SK-N-SH treated with all-trans-retinoic acid at 6 μM for 48 hours (cell line): Measurements from ENCODE around the gene SLC33A1.
"Not testable (repeated sequence)": the region's sequence is repeated elsewhere in the genome, so short reads cannot be mapped to it uniquely, and the experiment has no call there.

Experiments
- ATAC-seq: fragments of 200-7000 bp; cut with Tn5 transposase; 3 replicates; pipeline ENCODE4 v1.9.1; 2020; ENCODE audit warnings: mild to moderate bottlenecking, moderate library complexity
- ARNTL ChIP-seq: fragments of 450-650 bp; formaldehyde crosslinking; IDR thresholded peaks from 2 replicates; pipeline ENCODE4 v1.5.0; 2020; ENCODE audit warnings: low read depth, mild to moderate bottlenecking, moderate library complexity, borderline replicate concordance
- BACH2 ChIP-seq: fragments of 250-450 bp; sonication (Bioruptor Pico); IDR thresholded peaks from 2 replicates; pipeline ENCODE4 v1.9.0; 2021; ENCODE audit warnings: mild to moderate bottlenecking, borderline replicate concordance
- CSDC2 ChIP-seq: fragments of 250-450 bp; sonication (Bioruptor Pico); IDR thresholded peaks from 2 replicates; pipeline ENCODE4 v1.5.0; 2020; ENCODE audit warnings: mild to moderate bottlenecking, moderate library complexity
- ESRRG ChIP-seq: fragments of 250-450 bp; sonication (Bioruptor Pico); IDR thresholded peaks from 2 replicates; pipeline ENCODE4 v1.6.1; 2021; ENCODE audit warnings: mild to moderate bottlenecking
- GLIS3 ChIP-seq: fragments of 250-450 bp; sonication (Bioruptor Pico); IDR thresholded peaks from 2 replicates; pipeline ENCODE4 v1.5.0; 2020; ENCODE audit warnings: mild to moderate bottlenecking, moderate library complexity
- ISL1 ChIP-seq: fragments of 250-450 bp; sonication (Bioruptor Pico); IDR thresholded peaks from 2 replicates; pipeline ENCODE4 v2.1.2; 2022; ENCODE audit warnings: mild to moderate bottlenecking, moderate library complexity
- OSR1 ChIP-seq: fragments of 250-450 bp; sonication (Bioruptor Pico); IDR thresholded peaks from 2 replicates; pipeline ENCODE4 v1.8.0; 2022; ENCODE audit warnings: moderate library complexity, mild to moderate bottlenecking, inconsistent platforms
- PPARA ChIP-seq: fragments of 250-450 bp; sonication (Bioruptor Pico); IDR thresholded peaks from 2 replicates; pipeline ENCODE4 v1.5.0; 2020; ENCODE audit warnings: mild to moderate bottlenecking, borderline replicate concordance
- RARB ChIP-seq: fragments of 250-450 bp; sonication (Bioruptor Pico); IDR thresholded peaks from 2 replicates; pipeline ENCODE4 v1.8.0; 2021; ENCODE audit warnings: mild to moderate bottlenecking, moderate library complexity
- SNAI2 ChIP-seq: fragments of 250-450 bp; sonication (Bioruptor Pico); IDR thresholded peaks from 2 replicates; pipeline ENCODE4 v1.5.0; 2020; ENCODE audit warnings: mild to moderate bottlenecking, moderate library complexity
- TOX ChIP-seq: fragments of 250-450 bp; sonication (Bioruptor Pico); IDR thresholded peaks from 2 replicates; pipeline ENCODE4 v1.8.0; 2021; ENCODE audit warnings: mild to moderate bottlenecking, moderate library complexity, borderline replicate concordance
- ZC3H10 ChIP-seq: fragments of 250-450 bp; sonication (Bioruptor Pico); IDR thresholded peaks from 2 replicates; pipeline ENCODE4 v1.5.1; 2021; ENCODE audit warnings: mild to moderate bottlenecking, moderate library complexity
- ZFP30 ChIP-seq: fragments of 450-650 bp; formaldehyde crosslinking; IDR thresholded peaks from 2 replicates; pipeline ENCODE4 v1.5.0; 2022; ENCODE audit warnings: mild to moderate bottlenecking, moderate library complexity
- ZNF565 ChIP-seq: fragments of 450-650 bp; formaldehyde crosslinking; conservative IDR thresholded peaks from 2 replicates; pipeline ENCODE4 v1.5.0; 2020; ENCODE audit warnings: low read depth, mild to moderate bottlenecking, moderate library complexity
- ZNF8 ChIP-seq: fragments of 450-650 bp; formaldehyde crosslinking; IDR thresholded peaks from 2 replicates; pipeline ENCODE4 v1.5.0; 2020; ENCODE audit warnings: mild to moderate bottlenecking, moderate library complexity
- TF ChIP-seq, protein P1 (sequence below): fragments of 250-450 bp; sonication (Bioruptor Pico); IDR thresholded peaks from 2 replicates; pipeline ENCODE4 v1.5.1; 2020; ENCODE audit warnings: low read depth, mild to moderate bottlenecking, moderate library complexity
- TF ChIP-seq, protein P2 (sequence below): fragments of 250-450 bp; sonication (Bioruptor Pico); IDR thresholded peaks from 2 replicates; pipeline ENCODE4 v1.8.0; 2020; ENCODE audit warnings: mild to moderate bottlenecking, moderate library complexity, borderline replicate concordance
- TF ChIP-seq, protein P3 (sequence below): fragments of 250-450 bp; sonication (Bioruptor Pico); IDR thresholded peaks from 2 replicates; pipeline ENCODE4 v1.5.1; 2021; ENCODE audit warnings: mild to moderate bottlenecking, moderate library complexity
- TF ChIP-seq, protein P4 (sequence below): fragments of 250-450 bp; sonication (Bioruptor Pico); IDR thresholded peaks from 2 replicates; pipeline ENCODE4 v1.8.0; 2021; ENCODE audit warnings: low read depth, mild to moderate bottlenecking, moderate library complexity, borderline replicate concordance

The SLC33A1 gene

DNA sequence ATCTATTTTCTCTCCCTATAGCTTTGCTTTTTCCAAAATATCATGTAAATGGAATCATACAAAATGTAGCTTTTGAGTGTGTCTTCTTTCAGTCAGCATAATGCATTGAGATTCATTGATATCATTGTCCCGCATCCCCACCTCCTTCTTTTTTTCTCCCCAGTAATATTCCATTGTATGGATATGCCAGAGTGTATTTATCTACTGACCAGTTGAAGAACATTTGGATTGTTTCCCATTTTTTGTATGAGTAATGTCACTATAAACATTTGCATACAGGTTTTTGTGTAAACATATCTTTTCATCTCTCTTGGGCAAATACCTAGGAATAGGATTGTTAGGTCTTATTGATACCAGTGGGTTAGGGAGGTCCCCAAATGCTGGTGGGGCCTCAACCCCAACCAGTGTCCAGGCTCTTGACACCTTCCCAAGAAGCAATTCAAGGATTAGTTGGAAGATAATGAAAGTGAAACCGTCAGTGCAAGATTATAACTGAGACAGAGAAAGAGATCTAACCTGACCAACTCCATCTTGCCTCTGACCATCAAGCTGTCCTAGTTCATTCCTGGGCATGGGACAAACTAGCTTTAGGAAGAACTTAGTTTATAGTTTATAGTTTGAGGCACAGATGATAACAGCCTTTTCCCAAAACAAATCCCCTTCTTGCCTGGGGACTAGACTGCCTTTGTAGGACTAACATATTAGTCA lies 7.4 kb upstream of the SLC33A1 start:
- ATAC-seq = no peak
- peak; percentile 91 for TF ChIP-seq ZNF8 (CRISPR knock-in tag)
- TF ChIP-seq ZC3H10 (CRISPR knock-in tag) = no peak
- TF ChIP-seq, protein P1, sequence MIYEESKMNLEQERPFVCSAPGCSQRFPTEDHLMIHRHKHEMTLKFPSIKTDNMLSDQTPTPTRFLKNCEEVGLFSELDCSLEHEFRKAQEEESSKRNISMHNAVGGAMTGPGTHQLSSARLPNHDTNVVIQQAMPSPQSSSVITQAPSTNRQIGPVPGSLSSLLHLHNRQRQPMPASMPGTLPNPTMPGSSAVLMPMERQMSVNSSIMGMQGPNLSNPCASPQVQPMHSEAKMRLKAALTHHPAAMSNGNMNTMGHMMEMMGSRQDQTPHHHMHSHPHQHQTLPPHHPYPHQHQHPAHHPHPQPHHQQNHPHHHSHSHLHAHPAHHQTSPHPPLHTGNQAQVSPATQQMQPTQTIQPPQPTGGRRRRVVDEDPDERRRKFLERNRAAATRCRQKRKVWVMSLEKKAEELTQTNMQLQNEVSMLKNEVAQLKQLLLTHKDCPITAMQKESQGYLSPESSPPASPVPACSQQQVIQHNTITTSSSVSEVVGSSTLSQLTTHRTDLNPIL (CRISPR knock-in tag) = no peak

DNA sequence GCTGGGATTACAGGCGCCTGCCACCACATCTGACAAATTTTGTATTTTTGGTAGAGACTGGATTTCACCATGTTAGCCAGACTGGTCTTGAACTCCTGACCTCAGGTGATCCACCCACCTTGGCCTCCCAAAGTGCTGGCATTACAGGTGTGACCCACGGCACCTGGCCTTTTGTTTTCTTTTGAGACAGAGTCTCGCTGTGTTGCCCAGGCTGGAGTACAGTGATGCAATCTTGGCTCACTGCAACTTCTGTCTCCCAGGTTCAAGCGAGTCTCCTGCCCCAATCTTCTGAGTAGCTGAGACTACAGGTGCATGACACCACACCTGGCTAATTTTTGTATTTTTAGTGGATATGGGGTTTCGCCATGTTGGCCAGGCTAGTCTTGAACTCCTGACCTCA lies 6.2 kb upstream of the SLC33A1 start:
- not testable (repeated sequence) for ATAC-seq

DNA sequence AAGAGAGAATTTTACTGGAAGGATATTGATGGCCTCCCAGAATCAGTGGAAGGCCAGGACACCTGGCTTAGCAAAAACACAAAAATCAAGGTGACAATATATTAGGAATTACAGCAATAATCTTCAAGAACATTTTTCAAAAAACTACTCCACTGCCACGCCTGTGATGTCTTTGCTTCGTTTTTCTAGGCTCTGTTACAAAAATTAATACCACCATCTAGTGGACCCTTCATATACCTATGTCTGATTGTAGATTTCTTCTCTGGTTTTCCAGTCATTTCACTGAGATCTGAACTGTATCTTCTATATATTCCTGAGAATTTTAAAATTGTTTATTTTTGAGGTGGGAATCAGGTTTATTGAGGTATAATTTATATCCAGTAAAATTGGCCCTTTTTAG lies 5.6 kb upstream of the SLC33A1 start:
- TF ChIP-seq, protein P2, sequence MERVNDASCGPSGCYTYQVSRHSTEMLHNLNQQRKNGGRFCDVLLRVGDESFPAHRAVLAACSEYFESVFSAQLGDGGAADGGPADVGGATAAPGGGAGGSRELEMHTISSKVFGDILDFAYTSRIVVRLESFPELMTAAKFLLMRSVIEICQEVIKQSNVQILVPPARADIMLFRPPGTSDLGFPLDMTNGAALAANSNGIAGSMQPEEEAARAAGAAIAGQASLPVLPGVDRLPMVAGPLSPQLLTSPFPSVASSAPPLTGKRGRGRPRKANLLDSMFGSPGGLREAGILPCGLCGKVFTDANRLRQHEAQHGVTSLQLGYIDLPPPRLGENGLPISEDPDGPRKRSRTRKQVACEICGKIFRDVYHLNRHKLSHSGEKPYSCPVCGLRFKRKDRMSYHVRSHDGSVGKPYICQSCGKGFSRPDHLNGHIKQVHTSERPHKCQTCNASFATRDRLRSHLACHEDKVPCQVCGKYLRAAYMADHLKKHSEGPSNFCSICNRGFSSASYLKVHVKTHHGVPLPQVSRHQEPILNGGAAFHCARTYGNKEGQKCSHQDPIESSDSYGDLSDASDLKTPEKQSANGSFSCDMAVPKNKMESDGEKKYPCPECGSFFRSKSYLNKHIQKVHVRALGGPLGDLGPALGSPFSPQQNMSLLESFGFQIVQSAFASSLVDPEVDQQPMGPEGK (CRISPR knock-in tag) = no peak
- no peak for TF ChIP-seq GLIS3
- TF ChIP-seq ESRRG (CRISPR knock-in tag) = no peak
- no peak for TF ChIP-seq ZFP30 (CRISPR knock-in tag)
- no peak for TF ChIP-seq ZNF565 (CRISPR knock-in tag)
- TF ChIP-seq ISL1 (CRISPR knock-in tag) = no peak
- no peak for TF ChIP-seq SNAI2 (CRISPR knock-in tag)
- TF ChIP-seq CSDC2 (CRISPR knock-in tag) = no peak
- no peak for TF ChIP-seq ZC3H10 (CRISPR knock-in tag)
- TF ChIP-seq, protein P3, sequence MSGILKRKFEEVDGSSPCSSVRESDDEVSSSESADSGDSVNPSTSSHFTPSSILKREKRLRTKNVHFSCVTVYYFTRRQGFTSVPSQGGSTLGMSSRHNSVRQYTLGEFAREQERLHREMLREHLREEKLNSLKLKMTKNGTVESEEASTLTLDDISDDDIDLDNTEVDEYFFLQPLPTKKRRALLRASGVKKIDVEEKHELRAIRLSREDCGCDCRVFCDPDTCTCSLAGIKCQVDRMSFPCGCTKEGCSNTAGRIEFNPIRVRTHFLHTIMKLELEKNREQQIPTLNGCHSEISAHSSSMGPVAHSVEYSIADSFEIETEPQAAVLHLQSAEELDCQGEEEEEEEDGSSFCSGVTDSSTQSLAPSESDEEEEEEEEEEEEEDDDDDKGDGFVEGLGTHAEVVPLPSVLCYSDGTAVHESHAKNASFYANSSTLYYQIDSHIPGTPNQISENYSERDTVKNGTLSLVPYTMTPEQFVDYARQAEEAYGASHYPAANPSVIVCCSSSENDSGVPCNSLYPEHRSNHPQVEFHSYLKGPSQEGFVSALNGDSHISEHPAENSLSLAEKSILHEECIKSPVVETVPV (CRISPR knock-in tag) = no peak
- TF ChIP-seq OSR1 (CRISPR knock-in tag) = no peak
- TF ChIP-seq BACH2 = no peak
- ATAC-seq = peak; percentile 88

DNA sequence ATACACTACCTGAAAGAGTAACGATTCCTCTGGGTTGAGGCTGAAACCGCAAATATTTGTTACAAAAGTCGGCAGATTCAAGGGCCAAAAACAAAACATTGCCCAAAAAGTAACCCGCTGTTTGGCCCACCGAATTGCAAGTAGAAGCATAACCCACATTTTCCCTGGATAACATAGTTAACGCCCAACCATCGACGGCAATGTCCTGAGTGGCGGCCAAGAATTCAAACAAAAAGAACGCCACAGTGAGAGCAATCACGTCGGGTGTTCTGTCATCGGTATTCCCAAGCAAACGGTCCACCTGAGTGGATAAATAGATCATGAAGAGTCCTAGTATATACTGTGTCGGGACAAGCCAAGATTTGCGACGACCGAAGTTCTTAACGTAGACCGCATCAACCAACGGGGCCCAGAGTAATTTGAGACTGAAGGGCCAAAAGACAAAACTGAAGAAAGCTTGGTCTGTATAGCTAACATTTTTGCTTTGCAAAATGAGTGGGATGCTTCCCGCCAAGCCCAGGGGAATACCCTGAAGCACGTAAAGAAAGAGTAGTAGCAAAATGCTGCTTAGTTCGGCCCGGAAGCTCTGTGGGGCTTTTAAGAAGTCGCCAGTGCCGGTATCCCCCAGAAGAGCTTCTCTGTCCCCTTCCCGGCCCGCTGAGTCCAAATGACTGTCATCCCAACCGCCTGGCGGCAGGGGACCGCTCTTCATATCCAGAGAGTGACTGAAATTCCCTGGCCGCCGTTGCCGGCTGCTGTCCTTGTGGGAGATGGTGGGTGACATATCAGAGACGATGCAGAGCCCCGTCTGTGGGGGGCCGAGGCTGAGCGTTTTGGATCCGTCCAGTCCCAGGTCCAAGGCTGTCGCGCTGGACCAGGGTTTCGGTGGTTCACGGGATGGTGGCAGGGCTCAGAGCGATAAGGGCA lies 750 bp downstream of the SLC33A1 start:
- no peak for TF ChIP-seq TOX
- no peak for TF ChIP-seq PPARA (CRISPR knock-in tag)
- TF ChIP-seq GLIS3 = no peak
- TF ChIP-seq, protein P4, sequence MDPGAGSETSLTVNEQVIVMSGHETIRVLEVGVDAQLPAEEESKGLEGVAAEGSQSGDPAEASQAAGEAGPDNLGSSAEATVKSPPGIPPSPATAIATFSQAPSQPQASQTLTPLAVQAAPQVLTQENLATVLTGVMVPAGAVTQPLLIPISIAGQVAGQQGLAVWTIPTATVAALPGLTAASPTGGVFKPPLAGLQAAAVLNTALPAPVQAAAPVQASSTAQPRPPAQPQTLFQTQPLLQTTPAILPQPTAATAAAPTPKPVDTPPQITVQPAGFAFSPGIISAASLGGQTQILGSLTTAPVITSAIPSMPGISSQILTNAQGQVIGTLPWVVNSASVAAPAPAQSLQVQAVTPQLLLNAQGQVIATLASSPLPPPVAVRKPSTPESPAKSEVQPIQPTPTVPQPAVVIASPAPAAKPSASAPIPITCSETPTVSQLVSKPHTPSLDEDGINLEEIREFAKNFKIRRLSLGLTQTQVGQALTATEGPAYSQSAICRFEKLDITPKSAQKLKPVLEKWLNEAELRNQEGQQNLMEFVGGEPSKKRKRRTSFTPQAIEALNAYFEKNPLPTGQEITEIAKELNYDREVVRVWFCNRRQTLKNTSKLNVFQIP (CRISPR knock-in tag) = no peak
- TF ChIP-seq ARNTL (CRISPR knock-in tag) = no peak
- TF ChIP-seq RARB (CRISPR knock-in tag) = no peak
- TF ChIP-seq, protein P3 (CRISPR knock-in tag) = no peak
- peak; percentile 6; the same call in 2 of the 3 replicates for ATAC-seq
